ENCODE data around the gene ALKBH7. TPM values are rescaled to one million over a fixed set of nuclear protein-coding genes. Genes with fewer than 3 reads are reported as not detected.
A peak's percentile ranks its signal among the peaks of the same experiment; 100 is the strongest.

Gene ALKBH7
- total and polyA plus RNA-seq, 2 of the 13 experiments (the other 11 are each of a cell fraction or from before 2014, with no cell fraction given): 29.6 to 45.9 TPM

DNA sequence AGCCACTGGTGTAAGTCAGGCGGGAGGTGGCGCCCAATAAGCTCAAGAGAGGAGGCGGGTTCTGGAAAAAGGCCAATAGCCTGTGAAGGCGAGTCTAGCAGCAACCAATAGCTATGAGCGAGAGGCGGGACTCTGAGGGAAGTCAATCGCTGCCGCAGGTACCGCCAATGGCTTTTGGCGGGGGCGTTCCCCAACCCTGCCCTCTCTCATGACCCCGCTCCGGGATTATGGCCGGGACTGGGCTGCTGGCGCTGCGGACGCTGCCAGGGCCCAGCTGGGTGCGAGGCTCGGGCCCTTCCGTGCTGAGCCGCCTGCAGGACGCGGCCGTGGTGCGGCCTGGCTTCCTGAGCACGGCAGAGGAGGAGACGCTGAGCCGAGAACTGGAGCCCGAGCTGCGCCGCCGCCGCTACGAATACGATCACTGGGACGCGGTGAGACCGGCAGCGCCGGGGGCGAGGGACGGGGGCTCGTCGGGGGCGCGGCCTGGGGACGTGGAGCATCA, at the start of gene ALKBH7 (continued):
- TF ChIP-seq CHD2 (IDR thresholded peaks at IDR 0.05; ENCODE audit: low read depth, low read length) (peak; percentile 72), ZMAT3 (CRISPR knock-in tag; conservative IDR thresholded peaks at IDR 0.05) (no peak), KLF9 (CRISPR knock-in tag; IDR thresholded peaks at IDR 0.05; ENCODE audit: low read depth) (no peak), WIZ (CRISPR knock-in tag; IDR thresholded peaks at IDR 0.05) (peak; percentile 72; the same call in 1 of the 2 replicates), KDM6A (CRISPR knock-in tag; IDR thresholded peaks at IDR 0.05; ENCODE audit: low read depth) (no peak), ZNF10 (CRISPR knock-in tag; IDR thresholded peaks at IDR 0.05; ENCODE audit: borderline replicate concordance, low read depth) (no peak), FOXK1 (CRISPR knock-in tag; IDR thresholded peaks at IDR 0.05; ENCODE audit: borderline replicate concordance, low read depth) (no peak; the same call in 1 of the 2 replicates), CREM (IDR thresholded peaks at IDR 0.05) (peak; percentile 56; the same call in 1 of the 2 replicates), CREM (CRISPR knock-in tag; IDR thresholded peaks at IDR 0.05) (no peak), ZNF776 (CRISPR knock-in tag; IDR thresholded peaks at IDR 0.05) (peak; percentile 54; the same call in 1 of the 2 replicates), ZNF619 (CRISPR knock-in tag; IDR thresholded peaks at IDR 0.05) (no peak), HIVEP1 (CRISPR knock-in tag; IDR thresholded peaks at IDR 0.05) (no peak), NFIC (IDR thresholded peaks at IDR 0.05; ENCODE audit: low read length) (no peak), SKI (IDR thresholded peaks at IDR 0.05; ENCODE audit: partially characterized antibody) (no peak), ZBTB8A (CRISPR knock-in tag; IDR thresholded peaks at IDR 0.05; ENCODE audit: borderline replicate concordance, low read depth) (no peak), ZNF816 (CRISPR knock-in tag; IDR thresholded peaks at IDR 0.05; ENCODE audit: borderline replicate concordance) (peak; percentile 57; the same call in 1 of the 2 replicates), ZNF557 (CRISPR knock-in tag; IDR thresholded peaks at IDR 0.05) (no peak), NBN (conservative IDR thresholded peaks at IDR 0.05) (no peak), KAT7 (CRISPR knock-in tag; IDR thresholded peaks at IDR 0.05; ENCODE audit: borderline replicate concordance) (no peak)
- TF ChIP-seq, protein P1, sequence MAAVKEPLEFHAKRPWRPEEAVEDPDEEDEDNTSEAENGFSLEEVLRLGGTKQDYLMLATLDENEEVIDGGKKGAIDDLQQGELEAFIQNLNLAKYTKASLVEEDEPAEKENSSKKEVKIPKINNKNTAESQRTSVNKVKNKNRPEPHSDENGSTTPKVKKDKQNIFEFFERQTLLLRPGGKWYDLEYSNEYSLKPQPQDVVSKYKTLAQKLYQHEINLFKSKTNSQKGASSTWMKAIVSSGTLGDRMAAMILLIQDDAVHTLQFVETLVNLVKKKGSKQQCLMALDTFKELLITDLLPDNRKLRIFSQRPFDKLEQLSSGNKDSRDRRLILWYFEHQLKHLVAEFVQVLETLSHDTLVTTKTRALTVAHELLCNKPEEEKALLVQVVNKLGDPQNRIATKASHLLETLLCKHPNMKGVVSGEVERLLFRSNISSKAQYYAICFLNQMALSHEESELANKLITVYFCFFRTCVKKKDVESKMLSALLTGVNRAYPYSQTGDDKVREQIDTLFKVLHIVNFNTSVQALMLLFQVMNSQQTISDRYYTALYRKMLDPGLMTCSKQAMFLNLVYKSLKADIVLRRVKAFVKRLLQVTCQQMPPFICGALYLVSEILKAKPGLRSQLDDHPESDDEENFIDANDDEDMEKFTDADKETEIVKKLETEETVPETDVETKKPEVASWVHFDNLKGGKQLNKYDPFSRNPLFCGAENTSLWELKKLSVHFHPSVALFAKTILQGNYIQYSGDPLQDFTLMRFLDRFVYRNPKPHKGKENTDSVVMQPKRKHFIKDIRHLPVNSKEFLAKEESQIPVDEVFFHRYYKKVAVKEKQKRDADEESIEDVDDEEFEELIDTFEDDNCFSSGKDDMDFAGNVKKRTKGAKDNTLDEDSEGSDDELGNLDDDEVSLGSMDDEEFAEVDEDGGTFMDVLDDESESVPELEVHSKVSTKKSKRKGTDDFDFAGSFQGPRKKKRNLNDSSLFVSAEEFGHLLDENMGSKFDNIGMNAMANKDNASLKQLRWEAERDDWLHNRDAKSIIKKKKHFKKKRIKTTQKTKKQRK (IDR thresholded peaks at IDR 0.05; ENCODE audit: low read length): peak; percentile 95
- TF ChIP-seq, protein P2, sequence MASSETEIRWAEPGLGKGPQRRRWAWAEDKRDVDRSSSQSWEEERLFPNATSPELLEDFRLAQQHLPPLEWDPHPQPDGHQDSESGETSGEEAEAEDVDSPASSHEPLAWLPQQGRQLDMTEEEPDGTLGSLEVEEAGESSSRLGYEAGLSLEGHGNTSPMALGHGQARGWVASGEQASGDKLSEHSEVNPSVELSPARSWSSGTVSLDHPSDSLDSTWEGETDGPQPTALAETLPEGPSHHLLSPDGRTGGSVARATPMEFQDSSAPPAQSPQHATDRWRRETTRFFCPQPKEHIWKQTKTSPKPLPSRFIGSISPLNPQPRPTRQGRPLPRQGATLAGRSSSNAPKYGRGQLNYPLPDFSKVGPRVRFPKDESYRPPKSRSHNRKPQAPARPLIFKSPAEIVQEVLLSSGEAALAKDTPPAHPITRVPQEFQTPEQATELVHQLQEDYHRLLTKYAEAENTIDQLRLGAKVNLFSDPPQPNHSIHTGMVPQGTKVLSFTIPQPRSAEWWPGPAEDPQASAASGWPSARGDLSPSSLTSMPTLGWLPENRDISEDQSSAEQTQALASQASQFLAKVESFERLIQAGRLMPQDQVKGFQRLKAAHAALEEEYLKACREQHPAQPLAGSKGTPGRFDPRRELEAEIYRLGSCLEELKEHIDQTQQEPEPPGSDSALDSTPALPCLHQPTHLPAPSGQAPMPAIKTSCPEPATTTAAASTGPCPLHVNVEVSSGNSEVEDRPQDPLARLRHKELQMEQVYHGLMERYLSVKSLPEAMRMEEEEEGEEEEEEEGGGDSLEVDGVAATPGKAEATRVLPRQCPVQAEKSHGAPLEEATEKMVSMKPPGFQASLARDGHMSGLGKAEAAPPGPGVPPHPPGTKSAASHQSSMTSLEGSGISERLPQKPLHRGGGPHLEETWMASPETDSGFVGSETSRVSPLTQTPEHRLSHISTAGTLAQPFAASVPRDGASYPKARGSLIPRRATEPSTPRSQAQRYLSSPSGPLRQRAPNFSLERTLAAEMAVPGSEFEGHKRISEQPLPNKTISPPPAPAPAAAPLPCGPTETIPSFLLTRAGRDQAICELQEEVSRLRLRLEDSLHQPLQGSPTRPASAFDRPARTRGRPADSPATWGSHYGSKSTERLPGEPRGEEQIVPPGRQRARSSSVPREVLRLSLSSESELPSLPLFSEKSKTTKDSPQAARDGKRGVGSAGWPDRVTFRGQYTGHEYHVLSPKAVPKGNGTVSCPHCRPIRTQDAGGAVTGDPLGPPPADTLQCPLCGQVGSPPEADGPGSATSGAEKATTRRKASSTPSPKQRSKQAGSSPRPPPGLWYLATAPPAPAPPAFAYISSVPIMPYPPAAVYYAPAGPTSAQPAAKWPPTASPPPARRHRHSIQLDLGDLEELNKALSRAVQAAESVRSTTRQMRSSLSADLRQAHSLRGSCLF (CRISPR knock-in tag; IDR thresholded peaks at IDR 0.05; ENCODE audit: borderline replicate concordance): no peak
- TF ChIP-seq, protein P3, sequence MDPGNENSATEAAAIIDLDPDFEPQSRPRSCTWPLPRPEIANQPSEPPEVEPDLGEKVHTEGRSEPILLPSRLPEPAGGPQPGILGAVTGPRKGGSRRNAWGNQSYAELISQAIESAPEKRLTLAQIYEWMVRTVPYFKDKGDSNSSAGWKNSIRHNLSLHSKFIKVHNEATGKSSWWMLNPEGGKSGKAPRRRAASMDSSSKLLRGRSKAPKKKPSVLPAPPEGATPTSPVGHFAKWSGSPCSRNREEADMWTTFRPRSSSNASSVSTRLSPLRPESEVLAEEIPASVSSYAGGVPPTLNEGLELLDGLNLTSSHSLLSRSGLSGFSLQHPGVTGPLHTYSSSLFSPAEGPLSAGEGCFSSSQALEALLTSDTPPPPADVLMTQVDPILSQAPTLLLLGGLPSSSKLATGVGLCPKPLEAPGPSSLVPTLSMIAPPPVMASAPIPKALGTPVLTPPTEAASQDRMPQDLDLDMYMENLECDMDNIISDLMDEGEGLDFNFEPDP (CRISPR knock-in tag; conservative IDR thresholded peaks at IDR 0.05): no peak
- TF ChIP-seq, protein P4, sequence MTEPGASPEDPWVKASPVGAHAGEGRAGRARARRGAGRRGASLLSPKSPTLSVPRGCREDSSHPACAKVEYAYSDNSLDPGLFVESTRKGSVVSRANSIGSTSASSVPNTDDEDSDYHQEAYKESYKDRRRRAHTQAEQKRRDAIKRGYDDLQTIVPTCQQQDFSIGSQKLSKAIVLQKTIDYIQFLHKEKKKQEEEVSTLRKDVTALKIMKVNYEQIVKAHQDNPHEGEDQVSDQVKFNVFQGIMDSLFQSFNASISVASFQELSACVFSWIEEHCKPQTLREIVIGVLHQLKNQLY (CRISPR knock-in tag; IDR thresholded peaks at IDR 0.05): no peak
